GM20000 (cell line): ENCODE results near the gene CACNA1S.

Experiments used
- DNase-seq: peaks from one replicate; pipeline ENCODE4 v3.0.0; 2012; ENCODE audit warnings: low spot score
- TF ChIP-seq, protein P1 (sequence below): IDR thresholded peaks from 2 replicates; pipeline ENCODE4 v1.5.1; 2012; ENCODE audit warnings: mild to moderate bottlenecking, control low read depth; ENCODE audit errors: extremely low read depth, missing control alignments

CACNA1S gene

DNA sequence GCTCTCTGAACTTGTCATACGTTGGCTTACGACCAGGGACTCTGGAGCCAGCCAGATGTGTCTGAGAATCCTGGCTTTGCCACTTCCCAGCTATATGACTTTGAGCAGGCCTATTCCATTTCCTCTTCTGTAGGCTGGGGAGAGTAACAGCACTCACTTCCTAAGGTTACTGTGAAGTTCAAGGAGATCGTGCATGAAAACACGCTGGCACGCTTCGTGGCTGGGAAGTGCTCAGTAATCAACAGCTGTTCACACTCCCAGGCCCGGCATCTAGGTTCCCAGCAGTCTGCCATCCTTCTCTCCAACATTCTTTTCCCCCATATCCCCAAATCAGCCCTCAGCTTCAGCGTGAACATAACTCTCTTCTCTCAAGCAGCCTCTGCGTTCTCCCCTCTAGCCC is 12.8 kb upstream of the CACNA1S start:
- no peak for DNase-seq
- TF ChIP-seq, protein P1, sequence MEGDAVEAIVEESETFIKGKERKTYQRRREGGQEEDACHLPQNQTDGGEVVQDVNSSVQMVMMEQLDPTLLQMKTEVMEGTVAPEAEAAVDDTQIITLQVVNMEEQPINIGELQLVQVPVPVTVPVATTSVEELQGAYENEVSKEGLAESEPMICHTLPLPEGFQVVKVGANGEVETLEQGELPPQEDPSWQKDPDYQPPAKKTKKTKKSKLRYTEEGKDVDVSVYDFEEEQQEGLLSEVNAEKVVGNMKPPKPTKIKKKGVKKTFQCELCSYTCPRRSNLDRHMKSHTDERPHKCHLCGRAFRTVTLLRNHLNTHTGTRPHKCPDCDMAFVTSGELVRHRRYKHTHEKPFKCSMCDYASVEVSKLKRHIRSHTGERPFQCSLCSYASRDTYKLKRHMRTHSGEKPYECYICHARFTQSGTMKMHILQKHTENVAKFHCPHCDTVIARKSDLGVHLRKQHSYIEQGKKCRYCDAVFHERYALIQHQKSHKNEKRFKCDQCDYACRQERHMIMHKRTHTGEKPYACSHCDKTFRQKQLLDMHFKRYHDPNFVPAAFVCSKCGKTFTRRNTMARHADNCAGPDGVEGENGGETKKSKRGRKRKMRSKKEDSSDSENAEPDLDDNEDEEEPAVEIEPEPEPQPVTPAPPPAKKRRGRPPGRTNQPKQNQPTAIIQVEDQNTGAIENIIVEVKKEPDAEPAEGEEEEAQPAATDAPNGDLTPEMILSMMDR: no peak

DNA sequence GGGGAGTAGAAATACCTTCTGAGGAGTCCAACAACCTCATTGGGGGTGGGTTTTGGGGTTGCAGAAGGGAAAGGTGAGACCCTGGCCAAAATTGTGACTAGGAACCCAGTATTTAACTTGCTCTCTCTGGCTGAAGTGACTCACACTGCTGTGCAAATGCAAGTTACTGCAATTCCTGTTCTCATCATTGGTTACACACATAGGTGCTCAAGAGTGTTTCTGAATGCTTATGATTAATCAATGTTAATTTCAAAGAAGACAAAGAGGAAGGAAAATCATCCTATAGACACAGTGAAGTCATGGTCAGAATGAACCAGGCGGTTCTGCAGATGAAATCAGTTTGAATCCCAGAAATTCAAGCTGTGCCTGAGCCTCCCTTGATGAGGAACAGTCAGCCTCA is 11.6 kb upstream of the CACNA1S start:
- TF ChIP-seq, protein P1: no peak

DNA sequence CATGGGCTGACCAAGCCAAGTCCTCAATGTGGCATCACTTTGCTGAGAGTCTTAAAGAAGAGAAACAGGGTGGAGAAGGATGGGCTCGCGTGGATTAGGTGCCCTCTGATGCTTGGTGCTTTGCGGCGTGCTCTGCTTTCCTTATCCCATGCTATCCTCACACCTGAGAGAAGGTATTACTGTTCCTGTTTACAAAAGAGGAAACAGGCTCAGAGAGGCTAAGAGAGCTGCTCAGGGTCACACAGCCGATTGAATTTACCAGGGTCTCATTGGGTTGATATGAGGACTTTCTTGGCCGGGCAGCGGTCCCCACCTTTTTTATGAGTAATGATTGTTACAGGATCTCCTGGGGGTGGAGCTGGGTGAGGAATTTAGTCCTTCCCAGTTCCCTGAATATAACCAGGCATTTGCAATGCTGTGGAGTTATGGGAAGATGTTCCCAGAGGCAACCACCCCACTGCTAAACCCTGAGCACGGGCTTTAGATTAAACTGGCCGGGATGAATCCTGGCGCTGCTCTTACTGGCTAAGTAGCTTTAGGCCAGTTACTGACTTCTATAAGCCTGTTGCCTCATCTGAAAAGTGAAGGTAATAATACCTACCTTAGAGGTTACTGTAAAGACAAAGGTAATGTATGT is 10.2 kb upstream of the CACNA1S start:
- no peak for DNase-seq
- TF ChIP-seq, protein P1: no peak

More for the DNA sequence above, 11.6 kb upstream of the CACNA1S start:
- DNase-seq: no peak

DNA sequence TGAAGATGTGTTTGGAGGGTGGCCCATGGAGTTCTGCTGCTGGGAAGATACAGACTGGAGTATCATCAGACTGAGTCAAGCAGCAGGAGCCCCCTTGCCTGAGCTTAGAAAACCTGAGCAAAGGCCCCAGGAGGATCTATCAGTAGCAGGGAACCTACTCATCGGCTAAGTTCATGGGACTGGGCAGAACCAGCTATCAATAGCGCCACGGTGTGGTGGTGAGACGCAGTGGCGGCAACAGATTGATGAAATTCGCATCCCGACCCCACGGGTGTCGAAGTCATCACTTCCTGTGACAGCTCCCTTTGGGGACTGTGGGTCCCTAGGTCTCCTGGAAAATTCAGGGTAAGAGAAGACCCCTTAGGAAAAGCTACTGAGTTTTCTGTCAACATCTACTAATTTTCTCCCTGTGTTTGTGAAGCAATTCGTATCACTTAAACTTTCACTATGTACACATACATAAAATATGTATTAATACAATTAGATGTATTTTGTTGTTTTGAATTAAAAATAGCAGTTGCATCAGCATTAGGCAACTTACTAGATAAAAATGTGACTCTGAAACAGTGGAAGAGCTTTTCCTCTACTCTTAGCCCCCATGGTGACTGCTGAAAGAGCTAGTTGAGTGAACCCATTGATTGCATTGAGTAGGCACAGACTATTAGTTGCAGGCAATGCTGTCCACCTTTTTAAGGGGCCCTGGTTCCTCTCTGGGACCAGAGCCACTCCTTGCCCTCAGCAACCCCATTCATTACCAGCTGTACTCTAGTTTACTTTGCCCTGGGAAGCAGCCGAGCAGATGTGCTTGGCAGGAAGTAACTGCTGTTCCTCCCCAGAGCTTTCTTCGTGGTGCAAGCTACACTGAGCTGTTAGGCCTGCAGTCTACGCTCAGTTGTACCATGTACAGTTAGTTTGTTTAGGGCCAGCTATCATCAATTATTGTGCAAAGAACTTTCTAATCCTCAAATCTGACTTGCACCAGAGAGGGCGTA is 7.3 kb upstream of the CACNA1S start:
- TF ChIP-seq, protein P1: peak; percentile 49
- peak; percentile 66 for DNase-seq

DNA sequence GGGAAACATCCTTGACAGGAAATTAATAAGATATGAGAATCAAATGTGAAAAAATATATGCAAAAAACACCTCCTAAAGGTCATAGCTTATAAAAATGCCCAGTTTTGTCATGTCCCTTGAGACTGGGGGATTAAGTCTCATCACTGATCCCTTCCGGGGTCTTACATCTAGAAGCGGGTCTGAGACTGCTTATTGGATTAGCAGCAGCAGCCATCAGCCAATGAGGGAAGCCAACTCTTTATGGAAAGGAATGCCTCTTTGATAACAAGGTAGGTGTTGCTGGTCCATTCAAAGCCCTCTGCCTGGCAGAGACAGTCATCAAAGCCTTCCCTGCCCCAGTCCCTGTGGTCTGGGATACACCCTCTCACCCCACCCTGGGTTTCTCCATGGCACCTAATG is 3.9 kb upstream of the CACNA1S start:
- no peak for DNase-seq
- TF ChIP-seq, protein P1: no peak

DNA sequence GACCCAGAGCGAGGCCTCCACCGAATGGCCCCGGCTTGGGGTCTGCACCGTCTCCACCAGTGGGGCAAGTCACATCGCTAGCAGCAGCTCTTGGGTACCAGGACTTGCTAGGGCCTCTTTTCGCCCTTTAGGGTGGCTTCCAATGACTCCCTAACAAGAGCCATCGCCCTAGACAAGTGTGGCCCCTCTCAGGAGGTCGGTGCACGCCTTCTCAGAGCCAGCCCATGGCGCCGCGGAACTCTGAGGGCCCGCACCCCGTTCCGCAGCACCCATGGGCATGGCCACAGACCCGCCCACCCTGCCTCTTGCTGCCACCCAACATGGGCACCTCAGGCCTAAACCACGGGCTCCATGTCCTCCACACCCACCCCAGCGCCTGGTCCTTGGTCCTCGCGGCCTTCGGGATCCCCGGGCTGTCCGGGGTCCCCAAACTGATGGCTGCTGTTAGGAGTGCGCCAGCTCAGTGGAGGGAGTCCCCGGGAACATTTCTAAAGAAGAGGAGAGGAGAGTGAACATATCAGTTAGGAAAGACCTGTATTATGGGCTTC is 3.2 kb upstream of the CACNA1S start:
- TF ChIP-seq, protein P1: no peak
- no peak for DNase-seq
